ENCODE measurements around the gene GDA. TPM values are rescaled to one million over a fixed set of nuclear protein-coding genes. Genes with fewer than 3 reads are reported as not detected.

GDA gene
- total RNA-seq, 2 donors from 2014 or later = 1.6 to 4.4 TPM

GRCh38 chr9:72140586-72140985, 8.7 kb upstream of the GDA start:
- Histone ChIP-seq H3K4me1 (no peaks in the 10 kb centered on the region), H3K4me3 (no peak overlapping the region), H3K27me3 (no peaks in the 10 kb centered on the region), H3K9me3 (no peaks in the 10 kb centered on the region), H3K27ac (no peak overlapping the region), H3K36me3 (replicated peaks in 1 of 2; ENCODE audit: insufficient read depth in 1 of 2, low read depth in 2 of 2) (no peaks in the 10 kb centered on the region)
- TF ChIP-seq CTCF (IDR thresholded peaks at IDR 0.05) = no peak
- TF ChIP-seq POLR2A (IDR thresholded peaks at IDR 0.05) = no peak
- WGBS, 2 donors = 55 to 64% methylated on average over 4 of the region's 4 CpGs
- no peak for DNase-seq
- intact Hi-C loops (cut with DNase I) = no loop called here
- ATAC-seq = peak; percentile 40

- Histone ChIP-seq H3K27ac (no peak overlapping the region), H3K9me3 (no peaks in the 10 kb centered on the region), H3K4me3 (no peak overlapping the region), H3K36me3 (replicated peaks in 1 of 2; ENCODE audit: insufficient read depth in 1 of 2, low read depth in 2 of 2) (no peaks in the 10 kb centered on the region), H3K4me1 (no peaks in the 10 kb centered on the region), H3K27me3 (no peaks in the 10 kb centered on the region)
- TF ChIP-seq POLR2A (IDR thresholded peaks at IDR 0.05) (no peak), CTCF (IDR thresholded peaks at IDR 0.05) (no peak)
- no peak for ATAC-seq
- DNase-seq = no peak
- intact Hi-C loops (cut with DNase I) = no loop called here
- WGBS, 2 donors = 75 to 87% methylated on average over 3 of the region's 3 CpGs
Measured at GRCh38 chr9:72141484-72141883, 7.8 kb upstream of the GDA start.

GRCh38 chr9:72144756-72145492, 4.3 kb upstream of the GDA start:
- Histone ChIP-seq H3K36me3 (replicated peaks in 1 of 2; ENCODE audit: insufficient read depth in 1 of 2, low read depth in 2 of 2) (no peaks in the 10 kb centered on the region), H3K27me3 (no peaks in the 10 kb centered on the region), H3K4me3 (no peak overlapping the region), H3K4me1 (peaks cover 9% of the 10 kb centered on the region), H3K27ac (no peak overlapping the region), H3K9me3 (no peaks in the 10 kb centered on the region)
- intact Hi-C loops (cut with DNase I) = no loop called here
- ATAC-seq = no peak
- WGBS, 2 donors = 87 to 91% methylated on average over 3 of the region's 3 CpGs
- no peak for DNase-seq
- TF ChIP-seq POLR2A (IDR thresholded peaks at IDR 0.05) (no peak), CTCF (IDR thresholded peaks at IDR 0.05) (no peak)

- DNase-seq (no peak), ATAC-seq (no peak)
- Histone ChIP-seq H3K27me3 (no peaks in the 10 kb centered on the region), H3K36me3 (replicated peaks in 1 of 2; ENCODE audit: insufficient read depth in 1 of 2, low read depth in 2 of 2) (no peaks in the 10 kb centered on the region), H3K4me1 (peaks cover 10% of the 10 kb centered on the region), H3K27ac (no peak overlapping the region), H3K9me3 (no peaks in the 10 kb centered on the region), H3K4me3 (no peak overlapping the region)
- TF ChIP-seq POLR2A (IDR thresholded peaks at IDR 0.05) (no peak), CTCF (IDR thresholded peaks at IDR 0.05) (peak in 1 of 7 experiments; percentile 11)
- 83 to 94% methylated on average over 2 of the region's 2 CpGs for WGBS, 2 donors
- intact Hi-C loops (cut with DNase I) = no loop called here
Measured at GRCh38 chr9:72145733-72146505, 3.3 kb upstream of the GDA start.

Measured in body of pancreas (tissue), 4 donors.